Right atrium auricular region (tissue), 2 donors: ENCODE data around the gene FBXL15. TPM values are rescaled to one million over a fixed set of nuclear protein-coding genes. Genes with fewer than 3 reads are reported as not detected.

ENCODE experiments used
- DNase-seq: peaks from one replicate; pipeline ENCODE4 v3.0.0-alpha.2; 2019; ENCODE audit warnings: low spot score
- H3K27ac ChIP-seq, 2 donors: fragments of 200-600 bp; sonication (generic); 1 replicate in 1 of 2; 2 replicates in 1 of 2; pipeline ENCODE4 v1.5.1; 2016 to 2019
- H3K27me3 ChIP-seq, 2 donors: fragments of 200-600 bp; sonication (generic); one replicate each; pipeline versions ENCODE4 v1.5.1 to v1.6.0; 2017 to 2019
- H3K36me3 ChIP-seq: fragments of 200-600 bp; sonication (generic); one replicate; pipeline ENCODE4 v1.5.1; 2016
- H3K4me1 ChIP-seq, 2 donors: fragments of 200-600 bp; sonication (generic); one replicate each; pipeline versions ENCODE4 v1.5.1 to v1.6.0; 2017 to 2019
- H3K4me3 ChIP-seq, 2 donors: fragments of 200-600 bp; sonication (generic); 1 replicate in 1 of 2; 2 replicates in 1 of 2; pipeline ENCODE4 v1.5.1; 2017 to 2019; ENCODE audit warnings: mild to moderate bottlenecking in 1 of 2, moderate library complexity in 1 of 2
- H3K9me3 ChIP-seq, 2 donors: fragments of 200-600 bp; sonication (generic); one replicate each; pipeline ENCODE4 v1.5.1; 2019
- total RNA-seq, 2 donors: library from RNA; depleted of rRNA; stranded (reverse); fragments of >200 nt; gene quantifications; one replicate each; pipeline ENCODE4 v1.1.0, GENCODE V29; 2016
- TF ChIP-seq, protein P1 (sequence below), 2 donors: fragments of 200-600 bp; sonication (generic); IDR thresholded peaks; one replicate each; pipeline ENCODE4 v1.5.1; 2019; ENCODE audit warnings: antibody characterized with exemption in 2 of 2

The FBXL15 gene
- total RNA-seq, 2 donors from 2014 or later = 16.6 to 21.3 TPM

DNA sequence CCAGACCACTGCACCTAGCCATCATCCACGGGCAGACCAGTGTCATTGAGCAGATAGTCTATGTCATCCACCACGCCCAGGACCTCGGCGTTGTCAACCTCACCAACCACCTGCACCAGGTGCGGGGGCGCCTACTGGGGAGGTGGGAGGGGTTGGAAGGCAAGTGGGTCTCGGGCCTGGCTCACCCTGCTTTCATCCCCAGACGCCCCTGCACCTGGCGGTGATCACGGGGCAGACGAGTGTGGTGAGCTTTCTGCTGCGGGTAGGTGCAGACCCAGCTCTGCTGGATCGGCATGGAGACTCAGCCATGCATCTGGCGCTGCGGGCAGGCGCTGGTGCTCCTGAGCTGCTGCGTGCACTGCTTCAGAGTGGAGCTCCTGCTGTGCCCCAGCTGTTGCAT lies 20.6 kb upstream of the FBXL15 start:
- H3K27me3 ChIP-seq = no peaks in the 10 kb centered on the region
- peaks cover 0 to 33% of the 10 kb centered on the region in 2 donors for H3K4me1 ChIP-seq
- no peak for DNase-seq
- H3K36me3 ChIP-seq = peaks cover 14% of the 10 kb centered on the region
- no peak overlapping the region for H3K4me3 ChIP-seq
- H3K27ac ChIP-seq = peak overlapping the region in 1 of 2 donors; percentile 93
- TF ChIP-seq, protein P1, sequence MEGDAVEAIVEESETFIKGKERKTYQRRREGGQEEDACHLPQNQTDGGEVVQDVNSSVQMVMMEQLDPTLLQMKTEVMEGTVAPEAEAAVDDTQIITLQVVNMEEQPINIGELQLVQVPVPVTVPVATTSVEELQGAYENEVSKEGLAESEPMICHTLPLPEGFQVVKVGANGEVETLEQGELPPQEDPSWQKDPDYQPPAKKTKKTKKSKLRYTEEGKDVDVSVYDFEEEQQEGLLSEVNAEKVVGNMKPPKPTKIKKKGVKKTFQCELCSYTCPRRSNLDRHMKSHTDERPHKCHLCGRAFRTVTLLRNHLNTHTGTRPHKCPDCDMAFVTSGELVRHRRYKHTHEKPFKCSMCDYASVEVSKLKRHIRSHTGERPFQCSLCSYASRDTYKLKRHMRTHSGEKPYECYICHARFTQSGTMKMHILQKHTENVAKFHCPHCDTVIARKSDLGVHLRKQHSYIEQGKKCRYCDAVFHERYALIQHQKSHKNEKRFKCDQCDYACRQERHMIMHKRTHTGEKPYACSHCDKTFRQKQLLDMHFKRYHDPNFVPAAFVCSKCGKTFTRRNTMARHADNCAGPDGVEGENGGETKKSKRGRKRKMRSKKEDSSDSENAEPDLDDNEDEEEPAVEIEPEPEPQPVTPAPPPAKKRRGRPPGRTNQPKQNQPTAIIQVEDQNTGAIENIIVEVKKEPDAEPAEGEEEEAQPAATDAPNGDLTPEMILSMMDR (IDR thresholded peaks at IDR 0.05) = no peak
- no peaks in the 10 kb centered on the region for H3K9me3 ChIP-seq

DNA sequence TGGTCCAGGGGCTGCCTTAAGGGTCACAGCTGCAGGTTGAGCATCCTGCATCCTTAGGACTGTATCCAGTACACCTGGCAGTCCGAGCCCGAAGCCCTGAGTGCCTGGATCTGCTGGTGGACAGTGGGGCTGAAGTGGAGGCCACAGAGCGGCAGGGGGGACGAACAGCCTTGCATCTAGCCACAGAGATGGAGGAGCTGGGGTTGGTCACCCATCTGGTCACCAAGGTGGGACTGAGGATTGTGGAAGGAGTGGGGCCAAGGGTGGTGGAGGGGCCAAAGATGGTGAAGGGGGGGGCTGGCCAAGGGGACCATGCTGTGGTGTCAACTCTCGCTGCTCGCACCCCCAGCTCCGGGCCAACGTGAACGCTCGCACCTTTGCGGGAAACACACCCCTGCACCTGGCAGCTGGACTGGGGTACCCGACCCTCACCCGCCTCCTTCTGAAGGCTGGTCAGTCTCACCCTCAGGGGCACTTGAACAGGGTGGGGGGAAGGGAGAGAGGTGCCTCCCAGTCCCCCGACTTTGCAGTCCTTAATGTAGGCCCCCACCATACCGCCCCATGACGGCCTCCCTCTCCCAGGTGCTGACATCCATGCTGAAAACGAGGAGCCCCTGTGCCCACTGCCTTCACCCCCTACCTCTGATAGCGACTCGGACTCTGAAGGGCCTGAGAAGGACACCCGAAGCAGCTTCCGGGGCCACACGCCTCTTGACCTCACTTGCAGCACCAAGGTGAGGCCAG lies 19.9 kb upstream of the FBXL15 start:
- Histone ChIP-seq H3K27me3 (no peaks in the 10 kb centered on the region), H3K4me3 (no peak overlapping the region), H3K4me1 (peaks cover 0 to 30% of the 10 kb centered on the region in 2 donors), H3K36me3 (peaks cover 14% of the 10 kb centered on the region), H3K9me3 (no peaks in the 10 kb centered on the region), H3K27ac (no peak overlapping the region)
- no peak for DNase-seq
- TF ChIP-seq, protein P1 (IDR thresholded peaks at IDR 0.05) = no peak

DNA sequence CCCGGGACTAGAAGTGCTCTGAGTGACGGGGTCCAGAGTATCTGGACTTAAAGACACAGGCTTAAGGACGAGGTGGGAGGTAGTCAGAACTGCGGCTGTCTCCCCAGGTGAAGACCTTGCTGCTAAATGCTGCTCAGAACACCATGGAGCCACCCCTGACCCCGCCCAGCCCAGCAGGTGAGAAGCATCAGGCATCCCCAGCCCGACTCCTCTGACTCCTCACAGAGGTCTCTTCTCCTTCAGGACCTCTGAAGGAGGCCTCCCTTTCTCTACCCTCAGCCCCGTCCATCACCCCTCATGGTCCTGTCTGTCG lies 19.3 kb upstream of the FBXL15 start:
- TF ChIP-seq, protein P1 (IDR thresholded peaks at IDR 0.05) = no peak
- peaks cover 14% of the 10 kb centered on the region for H3K36me3 ChIP-seq
- H3K27me3 ChIP-seq = no peaks in the 10 kb centered on the region
- no peak overlapping the region for H3K27ac ChIP-seq
- H3K4me1 ChIP-seq = peaks cover 0 to 24% of the 10 kb centered on the region in 2 donors
- DNase-seq = no peak
- no peaks in the 10 kb centered on the region for H3K9me3 ChIP-seq
- H3K4me3 ChIP-seq = no peak overlapping the region

DNA sequence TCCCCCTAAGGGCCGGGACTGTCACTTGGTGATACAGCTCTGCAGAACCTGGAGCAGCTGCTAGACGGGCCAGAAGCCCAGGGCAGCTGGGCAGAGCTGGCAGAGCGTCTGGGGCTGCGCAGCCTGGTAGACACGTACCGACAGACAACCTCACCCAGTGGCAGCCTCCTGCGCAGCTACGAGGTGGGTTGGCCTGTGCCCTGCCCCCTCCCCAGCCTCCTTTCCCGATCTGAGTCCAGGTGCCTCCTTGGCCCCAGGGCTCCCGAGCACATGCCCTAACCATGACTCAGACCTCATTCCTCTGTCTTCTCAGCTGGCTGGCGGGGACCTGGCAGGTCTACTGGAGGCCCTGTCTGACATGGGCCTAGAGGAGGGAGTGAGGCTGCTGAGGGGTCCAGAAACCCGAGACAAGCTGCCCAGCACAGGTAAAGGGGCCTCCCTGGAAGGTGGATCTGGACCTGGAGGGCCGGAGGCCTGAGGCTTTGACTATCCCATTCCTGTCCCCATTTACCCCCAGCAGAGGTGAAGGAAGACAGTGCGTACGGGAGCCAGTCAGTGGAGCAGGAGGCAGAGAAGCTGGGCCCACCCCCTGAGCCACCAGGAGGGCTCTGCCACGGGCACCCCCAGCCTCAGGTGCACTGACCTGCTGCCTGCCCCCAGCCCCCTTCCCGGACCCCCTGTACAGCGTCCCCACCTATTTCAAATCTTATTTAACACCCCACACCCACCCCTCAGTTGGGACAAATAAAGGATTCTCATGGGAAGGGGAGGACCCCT lies 18.7 kb upstream of the FBXL15 start:
- Histone ChIP-seq H3K4me1 (peaks cover 0 to 18% of the 10 kb centered on the region in 2 donors), H3K36me3 (peaks cover 14% of the 10 kb centered on the region), H3K27ac (no peak overlapping the region), H3K4me3 (no peak overlapping the region), H3K27me3 (no peaks in the 10 kb centered on the region), H3K9me3 (no peaks in the 10 kb centered on the region)
- TF ChIP-seq, protein P1 (IDR thresholded peaks at IDR 0.05) = no peak
- DNase-seq = no peak

DNA sequence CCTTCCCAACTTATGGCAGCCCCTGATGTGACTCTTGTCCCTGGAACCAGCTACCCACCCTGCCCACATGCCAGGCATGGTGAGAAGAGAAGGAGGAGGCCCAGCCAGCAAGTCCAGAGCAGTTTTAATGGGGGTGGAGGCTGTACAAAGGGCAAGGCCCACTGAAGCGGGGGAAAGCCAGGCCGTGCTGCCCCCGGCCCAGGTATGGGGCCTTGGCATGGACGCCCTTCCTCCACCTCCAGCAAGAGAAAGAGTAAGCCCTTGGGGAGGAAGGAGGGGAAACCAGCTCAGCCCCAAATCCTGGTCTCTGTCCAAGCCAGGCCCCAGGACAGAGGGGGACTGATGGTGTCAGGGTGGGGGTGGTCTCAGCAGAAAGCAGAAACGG lies 18.1 kb upstream of the FBXL15 start:
- peaks cover 14% of the 10 kb centered on the region for H3K36me3 ChIP-seq
- no peak overlapping the region for H3K27ac ChIP-seq
- peaks cover 0 to 18% of the 10 kb centered on the region in 2 donors for H3K4me1 ChIP-seq
- TF ChIP-seq, protein P1 (IDR thresholded peaks at IDR 0.05) = no peak
- no peak overlapping the region for H3K4me3 ChIP-seq
- no peaks in the 10 kb centered on the region for H3K27me3 ChIP-seq
- H3K9me3 ChIP-seq = no peaks in the 10 kb centered on the region
- no peak for DNase-seq
